ENCODE results near the gene DNAH17. TPM values are rescaled to one million over a fixed set of nuclear protein-coding genes. Genes with fewer than 3 reads are reported as not detected.

Gene DNAH17
- total and polyA plus RNA-seq, 2 of the 13 experiments (the other 11 are each of a cell fraction or from before 2014, with no cell fraction given), result 0.86 to 1.6 TPM

DNA sequence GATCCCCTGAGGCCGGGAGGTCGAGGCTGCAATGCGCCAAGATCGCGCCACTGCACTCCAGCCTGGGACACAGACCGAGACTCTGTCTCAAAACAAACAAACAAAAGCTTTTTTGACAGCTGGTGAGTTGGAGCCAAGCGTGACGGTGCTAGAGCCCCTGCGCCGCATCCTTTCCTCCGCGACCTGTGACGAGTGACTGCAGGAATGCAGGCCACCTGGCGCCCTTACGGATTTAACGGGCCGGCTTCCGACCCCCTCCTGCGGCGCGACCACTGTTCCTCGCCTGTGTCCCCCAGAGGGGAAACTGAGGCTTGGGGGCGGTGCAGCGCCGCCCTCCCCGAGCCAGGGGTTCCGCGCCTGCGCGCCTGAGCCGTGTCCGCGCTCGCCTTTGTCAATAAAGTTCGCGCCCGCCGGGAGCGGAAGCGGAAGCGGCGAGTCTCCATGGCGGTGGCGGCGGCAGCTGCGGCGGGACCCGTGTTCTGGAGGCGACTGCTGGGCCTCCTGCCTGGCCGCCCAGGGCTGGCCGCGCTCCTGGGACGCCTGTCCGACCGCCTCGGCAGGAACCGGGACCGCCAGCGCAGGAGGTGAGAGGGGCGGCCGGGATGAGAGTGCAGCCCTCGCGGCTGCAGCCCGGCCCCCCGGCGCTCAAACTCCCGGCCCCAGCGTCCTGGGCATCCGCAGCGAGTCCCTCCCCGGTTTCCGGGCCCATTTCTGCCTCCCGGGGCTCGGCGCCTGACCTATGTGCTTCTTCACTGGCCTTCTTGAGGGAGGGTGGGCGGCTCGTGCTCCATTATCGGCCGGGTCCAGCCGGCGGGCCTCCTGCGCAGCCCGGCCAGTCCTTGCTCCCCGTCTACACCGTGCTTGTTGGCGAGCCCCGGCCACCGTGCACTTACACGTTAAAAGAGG, 198.7 kb downstream of the DNAH17 start, which contains the start of gene PGS1 (continued):
- TF ChIP-seq, protein P1, sequence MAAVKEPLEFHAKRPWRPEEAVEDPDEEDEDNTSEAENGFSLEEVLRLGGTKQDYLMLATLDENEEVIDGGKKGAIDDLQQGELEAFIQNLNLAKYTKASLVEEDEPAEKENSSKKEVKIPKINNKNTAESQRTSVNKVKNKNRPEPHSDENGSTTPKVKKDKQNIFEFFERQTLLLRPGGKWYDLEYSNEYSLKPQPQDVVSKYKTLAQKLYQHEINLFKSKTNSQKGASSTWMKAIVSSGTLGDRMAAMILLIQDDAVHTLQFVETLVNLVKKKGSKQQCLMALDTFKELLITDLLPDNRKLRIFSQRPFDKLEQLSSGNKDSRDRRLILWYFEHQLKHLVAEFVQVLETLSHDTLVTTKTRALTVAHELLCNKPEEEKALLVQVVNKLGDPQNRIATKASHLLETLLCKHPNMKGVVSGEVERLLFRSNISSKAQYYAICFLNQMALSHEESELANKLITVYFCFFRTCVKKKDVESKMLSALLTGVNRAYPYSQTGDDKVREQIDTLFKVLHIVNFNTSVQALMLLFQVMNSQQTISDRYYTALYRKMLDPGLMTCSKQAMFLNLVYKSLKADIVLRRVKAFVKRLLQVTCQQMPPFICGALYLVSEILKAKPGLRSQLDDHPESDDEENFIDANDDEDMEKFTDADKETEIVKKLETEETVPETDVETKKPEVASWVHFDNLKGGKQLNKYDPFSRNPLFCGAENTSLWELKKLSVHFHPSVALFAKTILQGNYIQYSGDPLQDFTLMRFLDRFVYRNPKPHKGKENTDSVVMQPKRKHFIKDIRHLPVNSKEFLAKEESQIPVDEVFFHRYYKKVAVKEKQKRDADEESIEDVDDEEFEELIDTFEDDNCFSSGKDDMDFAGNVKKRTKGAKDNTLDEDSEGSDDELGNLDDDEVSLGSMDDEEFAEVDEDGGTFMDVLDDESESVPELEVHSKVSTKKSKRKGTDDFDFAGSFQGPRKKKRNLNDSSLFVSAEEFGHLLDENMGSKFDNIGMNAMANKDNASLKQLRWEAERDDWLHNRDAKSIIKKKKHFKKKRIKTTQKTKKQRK (IDR thresholded peaks at IDR 0.05; ENCODE audit: low read length), result no peak
- TF ChIP-seq ZNF619 (CRISPR knock-in tag; IDR thresholded peaks at IDR 0.05), result peak; percentile 95
- no peak for TF ChIP-seq MAFF (IDR thresholded peaks at IDR 0.05; ENCODE audit: low read depth, low read length)
- TF ChIP-seq, protein P2, sequence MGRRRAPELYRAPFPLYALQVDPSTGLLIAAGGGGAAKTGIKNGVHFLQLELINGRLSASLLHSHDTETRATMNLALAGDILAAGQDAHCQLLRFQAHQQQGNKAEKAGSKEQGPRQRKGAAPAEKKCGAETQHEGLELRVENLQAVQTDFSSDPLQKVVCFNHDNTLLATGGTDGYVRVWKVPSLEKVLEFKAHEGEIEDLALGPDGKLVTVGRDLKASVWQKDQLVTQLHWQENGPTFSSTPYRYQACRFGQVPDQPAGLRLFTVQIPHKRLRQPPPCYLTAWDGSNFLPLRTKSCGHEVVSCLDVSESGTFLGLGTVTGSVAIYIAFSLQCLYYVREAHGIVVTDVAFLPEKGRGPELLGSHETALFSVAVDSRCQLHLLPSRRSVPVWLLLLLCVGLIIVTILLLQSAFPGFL (CRISPR knock-in tag; IDR thresholded peaks at IDR 0.05), result no peak
- TF ChIP-seq, protein P3, sequence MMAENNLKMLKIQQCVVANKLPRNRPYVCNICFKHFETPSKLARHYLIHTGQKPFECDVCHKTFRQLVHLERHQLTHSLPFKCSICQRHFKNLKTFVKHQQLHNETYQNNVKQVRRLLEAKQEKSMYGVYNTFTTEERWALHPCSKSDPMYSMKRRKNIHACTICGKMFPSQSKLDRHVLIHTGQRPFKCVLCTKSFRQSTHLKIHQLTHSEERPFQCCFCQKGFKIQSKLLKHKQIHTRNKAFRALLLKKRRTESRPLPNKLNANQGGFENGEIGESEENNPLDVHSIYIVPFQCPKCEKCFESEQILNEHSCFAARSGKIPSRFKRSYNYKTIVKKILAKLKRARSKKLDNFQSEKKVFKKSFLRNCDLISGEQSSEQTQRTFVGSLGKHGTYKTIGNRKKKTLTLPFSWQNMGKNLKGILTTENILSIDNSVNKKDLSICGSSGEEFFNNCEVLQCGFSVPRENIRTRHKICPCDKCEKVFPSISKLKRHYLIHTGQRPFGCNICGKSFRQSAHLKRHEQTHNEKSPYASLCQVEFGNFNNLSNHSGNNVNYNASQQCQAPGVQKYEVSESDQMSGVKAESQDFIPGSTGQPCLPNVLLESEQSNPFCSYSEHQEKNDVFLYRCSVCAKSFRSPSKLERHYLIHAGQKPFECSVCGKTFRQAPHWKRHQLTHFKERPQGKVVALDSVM (CRISPR knock-in tag; IDR thresholded peaks at IDR 0.05), result peak; percentile 33; the same call in 1 of the 2 replicates
- TF ChIP-seq NR2F6 (IDR thresholded peaks at IDR 0.05), result no peak
- peak; percentile 40; the same call in 1 of the 2 replicates for TF ChIP-seq NR2F6 (CRISPR knock-in tag; IDR thresholded peaks at IDR 0.05)
- TF ChIP-seq, protein P4, sequence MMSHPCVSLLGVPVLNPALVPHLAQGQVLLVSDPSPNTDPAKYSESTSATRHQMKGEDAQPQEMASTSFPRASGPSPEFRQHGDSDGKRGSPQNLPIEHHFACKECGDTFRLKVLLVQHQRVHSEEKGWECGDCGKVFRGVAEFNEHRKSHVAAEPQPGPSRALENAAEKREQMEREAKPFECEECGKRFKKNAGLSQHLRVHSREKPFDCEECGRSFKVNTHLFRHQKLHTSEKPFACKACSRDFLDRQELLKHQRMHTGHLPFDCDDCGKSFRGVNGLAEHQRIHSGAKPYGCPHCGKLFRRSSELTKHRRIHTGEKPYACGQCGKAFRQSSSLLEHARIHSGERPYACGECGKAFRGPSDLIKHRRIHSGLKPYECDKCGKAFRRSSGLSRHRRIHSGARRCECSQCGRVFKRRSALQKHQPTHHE (CRISPR knock-in tag; IDR thresholded peaks at IDR 0.05; ENCODE audit: borderline replicate concordance), result peak; percentile 37; the same call in 1 of the 2 replicates
- TF ChIP-seq, protein P5, sequence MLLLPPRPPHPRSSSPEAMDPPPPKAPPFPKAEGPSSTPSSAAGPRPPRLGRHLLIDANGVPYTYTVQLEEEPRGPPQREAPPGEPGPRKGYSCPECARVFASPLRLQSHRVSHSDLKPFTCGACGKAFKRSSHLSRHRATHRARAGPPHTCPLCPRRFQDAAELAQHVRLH (CRISPR knock-in tag; IDR thresholded peaks at IDR 0.05; ENCODE audit: borderline replicate concordance, low read depth), result peak; percentile 95
- TF ChIP-seq AKAP8 (CRISPR knock-in tag; IDR thresholded peaks at IDR 0.05), result peak; percentile 63; the same call in 1 of the 2 replicates
- TF ChIP-seq, protein P6, sequence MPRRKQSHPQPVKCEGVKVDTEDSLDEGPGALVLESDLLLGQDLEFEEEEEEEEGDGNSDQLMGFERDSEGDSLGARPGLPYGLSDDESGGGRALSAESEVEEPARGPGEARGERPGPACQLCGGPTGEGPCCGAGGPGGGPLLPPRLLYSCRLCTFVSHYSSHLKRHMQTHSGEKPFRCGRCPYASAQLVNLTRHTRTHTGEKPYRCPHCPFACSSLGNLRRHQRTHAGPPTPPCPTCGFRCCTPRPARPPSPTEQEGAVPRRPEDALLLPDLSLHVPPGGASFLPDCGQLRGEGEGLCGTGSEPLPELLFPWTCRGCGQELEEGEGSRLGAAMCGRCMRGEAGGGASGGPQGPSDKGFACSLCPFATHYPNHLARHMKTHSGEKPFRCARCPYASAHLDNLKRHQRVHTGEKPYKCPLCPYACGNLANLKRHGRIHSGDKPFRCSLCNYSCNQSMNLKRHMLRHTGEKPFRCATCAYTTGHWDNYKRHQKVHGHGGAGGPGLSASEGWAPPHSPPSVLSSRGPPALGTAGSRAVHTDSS (CRISPR knock-in tag; conservative IDR thresholded peaks at IDR 0.05), result 0 out of 2 replicates have a peak, but pooled peaks have one; percentile 21
- TF ChIP-seq KAT8 (CRISPR knock-in tag; IDR thresholded peaks at IDR 0.05), result peak; percentile 99
- peak; percentile 90; the same call in 1 of the 2 replicates for TF ChIP-seq ZSCAN21 (CRISPR knock-in tag; IDR thresholded peaks at IDR 0.05; ENCODE audit: borderline replicate concordance)
- no peak for TF ChIP-seq ZNF367 (CRISPR knock-in tag; IDR thresholded peaks at IDR 0.05; ENCODE audit: borderline replicate concordance)
- peak; percentile 98 for TF ChIP-seq ZNF446 (CRISPR knock-in tag; IDR thresholded peaks at IDR 0.05)
- TF ChIP-seq, protein P7, sequence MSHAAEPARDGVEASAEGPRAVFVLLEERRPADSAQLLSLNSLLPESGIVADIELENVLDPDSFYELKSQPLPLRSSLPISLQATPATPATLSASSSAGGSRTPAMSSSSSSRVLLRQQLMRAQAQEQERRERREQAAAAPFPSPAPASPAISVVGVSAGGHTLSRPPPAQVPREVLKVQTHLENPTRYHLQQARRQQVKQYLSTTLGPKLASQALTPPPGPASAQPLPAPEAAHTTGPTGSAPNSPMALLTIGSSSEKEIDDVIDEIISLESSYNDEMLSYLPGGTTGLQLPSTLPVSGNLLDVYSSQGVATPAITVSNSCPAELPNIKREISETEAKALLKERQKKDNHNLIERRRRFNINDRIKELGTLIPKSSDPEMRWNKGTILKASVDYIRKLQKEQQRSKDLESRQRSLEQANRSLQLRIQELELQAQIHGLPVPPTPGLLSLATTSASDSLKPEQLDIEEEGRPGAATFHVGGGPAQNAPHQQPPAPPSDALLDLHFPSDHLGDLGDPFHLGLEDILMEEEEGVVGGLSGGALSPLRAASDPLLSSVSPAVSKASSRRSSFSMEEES (CRISPR knock-in tag; IDR thresholded peaks at IDR 0.05), result peak; percentile 65; the same call in 1 of the 2 replicates
- peak; percentile 99 for TF ChIP-seq HDAC1 (CRISPR knock-in tag; IDR thresholded peaks at IDR 0.05)

Measured in HepG2 (cell line).